Astrocyte (in vitro differentiated cells and primary cell): Measurements from ENCODE around the gene RNF157.
A peak's percentile ranks its signal among the peaks of the same experiment; 100 is the strongest.

ENCODE experiments used
- CTCF ChIP-seq: IDR thresholded peaks from 2 replicates; pipeline ENCODE4 v1.5.1; 2011; ENCODE audit warnings: low read depth, mild to moderate bottlenecking, inconsistent platforms, low read length, moderate library complexity; ENCODE audit not compliant: insufficient read depth
- EZH2 ChIP-seq: IDR thresholded peaks from 2 replicates; pipeline ENCODE4 v1.6.1; 2012; ENCODE audit warnings: mild to moderate bottlenecking, low read length, inconsistent platforms; ENCODE audit not compliant: insufficient read depth

- TF ChIP-seq CTCF (no peak), EZH2 (peak; percentile 72)
Measured at GRCh38 chr17:76240461-76241203, at the start of gene RNF157.
